CD4-positive, alpha-beta T cell (primary cell): Measurements from ENCODE around the gene NCK2. TPM values are rescaled to one million over a fixed set of nuclear protein-coding genes. Genes with fewer than 3 reads are reported as not detected.
A peak's percentile ranks its signal among the peaks of the same experiment; 100 is the strongest.

Source experiments
- ATAC-seq: fragments of 200-7000 bp; cut with Tn5 transposase; one replicate; pipeline ENCODE4 v1.10.0; 2022; ENCODE audit warnings: mild to moderate bottlenecking; ENCODE audit not compliant: poor library complexity
- CTCF ChIA-PET: fragments of 350-600 bp; sonication (Branson Sonifier 250); formaldehyde crosslinking; loops from one replicate; lab custom pipeline; 2021; ENCODE audit warnings: antibody characterized with exemption, inconsistent platforms; lab: Charles Lee
- POLR2A ChIA-PET: fragments of 350-600 bp; sonication (Branson Sonifier 250); formaldehyde crosslinking; loops from one replicate; lab custom pipeline; 2021; ENCODE audit warnings: antibody characterized with exemption, inconsistent platforms; lab: Charles Lee
- DNase-seq, 14 experiments: peaks; one replicate each; pipeline ENCODE4 v3.0.0-alpha.2; 2013 to 2020; ENCODE audit warnings: mixed read lengths in 2 of 14
- H3K27ac ChIP-seq, 2 donors: one replicate each; pipeline versions ENCODE4 v1.5.1 to v1.7.0; 2013; ENCODE audit warnings: low read length in 2 of 2, low read depth in 1 of 2, mild to moderate bottlenecking in 1 of 2
- H3K27me3 ChIP-seq, 2 experiments: 1 replicate in 1 of 2; 2 replicates in 1 of 2; pipeline versions ENCODE4 v1.6.1 to v1.7.0; 2013; ENCODE audit warnings: low read length in 2 of 2, control low read depth in 1 of 2, mild to moderate bottlenecking in 1 of 2, moderate library complexity in 1 of 2; ENCODE audit not compliant: insufficient read depth in 2 of 2, control insufficient read depth in 1 of 2
- H3K36me3 ChIP-seq: one replicate; pipeline ENCODE4 v1.6.1; 2013; ENCODE audit warnings: low read length, control low read depth; ENCODE audit not compliant: insufficient read depth
- H3K4me1 ChIP-seq: one replicate; pipeline ENCODE4 v1.6.1; 2013; ENCODE audit warnings: low read length, control low read depth; ENCODE audit not compliant: insufficient read depth
- H3K4me3 ChIP-seq: one replicate; pipeline ENCODE4 v1.5.1; 2013; ENCODE audit warnings: mild to moderate bottlenecking, low read length, moderate library complexity
- H3K9me3 ChIP-seq, 2 experiments: 1 replicate in 1 of 2; 2 replicates in 1 of 2; pipeline versions ENCODE4 v1.6.1 to v1.7.0; 2013; ENCODE audit warnings: low read length in 2 of 2, mild to moderate bottlenecking in 2 of 2, control low read depth in 1 of 2, moderate library complexity in 1 of 2; ENCODE audit not compliant: control insufficient read depth in 1 of 2, insufficient read depth in 1 of 2
- H3K27ac Mint-ChIP-seq: one replicate; pipeline ENCODE4 v1.8.0; 2020; ENCODE audit warnings: mixed read lengths
- H3K27me3 Mint-ChIP-seq: one replicate; pipeline ENCODE4 v1.8.0; 2021; ENCODE audit warnings: mixed read lengths
- H3K36me3 Mint-ChIP-seq: one replicate; pipeline ENCODE4 v1.8.0; 2021; ENCODE audit warnings: low read depth, mixed read lengths
- H3K4me1 Mint-ChIP-seq: one replicate; pipeline ENCODE4 v1.8.0; 2021; ENCODE audit warnings: low read depth, mixed read lengths
- H3K4me3 Mint-ChIP-seq: one replicate; pipeline ENCODE4 v1.8.0; 2020; ENCODE audit warnings: mild to moderate bottlenecking, mixed read lengths
- H3K9me3 Mint-ChIP-seq: one replicate; pipeline ENCODE4 v1.8.0; 2020; ENCODE audit warnings: mixed read lengths
- intact Hi-C, 2 experiments: fragments of 100-400 bp; cut with DNase I in 1 of 2; cut with micrococcal nuclease in 1 of 2; formaldehyde crosslinking; loops; one replicate each; pipeline versions ENCODE4 v1.15.1 to v1.9.0; 2023 to 2025; cut with DNase I, micrococcal nuclease
- total RNA-seq, 174 experiments: library from RNA in 2 of 174; stranded (reverse) in 2 of 174; gene quantifications; one replicate each; pipeline ENCODE4 v1.2.3 and lab custom pipeline; 2021 to 2026
- TF ChIP-seq, protein P1 (sequence below): fragments of 200-600 bp; IDR thresholded peaks from one replicate; pipeline ENCODE4 v1.8.0; 2022; ENCODE audit warnings: antibody characterized with exemption, mild to moderate bottlenecking

Gene NCK2
- total RNA-seq, 2 experiments from 2014 or later, result 92.1 to 92.3 TPM

DNA sequence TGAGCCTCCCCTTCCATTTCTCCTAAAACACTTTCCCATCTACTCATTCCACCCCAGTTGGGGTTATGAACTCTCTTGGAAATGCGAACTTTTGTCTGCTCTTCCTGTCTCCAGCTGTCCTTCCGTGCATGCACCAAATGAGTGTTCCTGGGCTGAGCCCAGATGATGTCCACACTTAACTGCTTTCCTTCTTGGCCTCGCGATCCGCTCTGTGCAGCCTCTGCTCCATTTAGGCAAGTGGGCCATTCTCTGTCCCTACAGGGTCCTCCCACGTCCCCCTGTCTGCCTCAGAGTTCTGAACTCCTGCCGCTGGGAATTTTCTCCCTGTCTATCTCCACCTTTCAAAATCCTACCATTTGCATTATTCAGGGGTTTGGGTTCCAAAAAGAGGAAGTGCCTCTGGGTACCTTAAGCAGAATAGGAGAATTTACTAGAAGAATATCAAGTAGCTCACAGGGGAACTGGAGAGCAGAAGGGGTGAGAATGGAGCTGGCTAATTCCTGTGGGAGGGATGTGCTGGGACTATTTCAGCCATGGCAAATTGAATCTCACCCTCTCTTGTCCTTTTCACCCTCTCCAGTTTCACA lies 4.7 kb upstream of the NCK2 start:
- TF ChIP-seq, protein P1, sequence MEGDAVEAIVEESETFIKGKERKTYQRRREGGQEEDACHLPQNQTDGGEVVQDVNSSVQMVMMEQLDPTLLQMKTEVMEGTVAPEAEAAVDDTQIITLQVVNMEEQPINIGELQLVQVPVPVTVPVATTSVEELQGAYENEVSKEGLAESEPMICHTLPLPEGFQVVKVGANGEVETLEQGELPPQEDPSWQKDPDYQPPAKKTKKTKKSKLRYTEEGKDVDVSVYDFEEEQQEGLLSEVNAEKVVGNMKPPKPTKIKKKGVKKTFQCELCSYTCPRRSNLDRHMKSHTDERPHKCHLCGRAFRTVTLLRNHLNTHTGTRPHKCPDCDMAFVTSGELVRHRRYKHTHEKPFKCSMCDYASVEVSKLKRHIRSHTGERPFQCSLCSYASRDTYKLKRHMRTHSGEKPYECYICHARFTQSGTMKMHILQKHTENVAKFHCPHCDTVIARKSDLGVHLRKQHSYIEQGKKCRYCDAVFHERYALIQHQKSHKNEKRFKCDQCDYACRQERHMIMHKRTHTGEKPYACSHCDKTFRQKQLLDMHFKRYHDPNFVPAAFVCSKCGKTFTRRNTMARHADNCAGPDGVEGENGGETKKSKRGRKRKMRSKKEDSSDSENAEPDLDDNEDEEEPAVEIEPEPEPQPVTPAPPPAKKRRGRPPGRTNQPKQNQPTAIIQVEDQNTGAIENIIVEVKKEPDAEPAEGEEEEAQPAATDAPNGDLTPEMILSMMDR, result no peak
- intact Hi-C loops, result loop anchor here (5.0 to 10.0 kb wide), 3 partner anchors 78 to 405 kb away; partner anchors contain the start of gene C2orf49 (in 1 of the 2)
- ChIA-PET POLR2A (interaction anchor here (0.6 to 3.5 kb wide), 6 partner anchors 15 to 420 kb away, joined by 3 to 37 read pairs (median 4); no protein-coding TSS in a partner anchor), CTCF (no interaction called here)
- Histone ChIP-seq H3K27ac (peak overlapping the region; percentile 60 to 86), H3K4me1 (peaks cover 71% of the 10 kb centered on the region), H3K27me3 (no peaks in the 10 kb centered on the region), H3K36me3 (no peaks in the 10 kb centered on the region), H3K4me3 (no peak overlapping the region), H3K9me3 (no peaks in the 10 kb centered on the region)
- Mint-ChIP-seq H3K4me1 (peaks cover 74% of the 10 kb centered on the region), H3K27ac (peak overlapping the region; percentile 96), H3K36me3 (peaks cover 9% of the 10 kb centered on the region), H3K4me3 (peak overlapping the region; percentile 79), H3K9me3 (no peaks in the 10 kb centered on the region), H3K27me3 (no peaks in the 10 kb centered on the region)
- no peak for DNase-seq
- no peak for ATAC-seq

DNA sequence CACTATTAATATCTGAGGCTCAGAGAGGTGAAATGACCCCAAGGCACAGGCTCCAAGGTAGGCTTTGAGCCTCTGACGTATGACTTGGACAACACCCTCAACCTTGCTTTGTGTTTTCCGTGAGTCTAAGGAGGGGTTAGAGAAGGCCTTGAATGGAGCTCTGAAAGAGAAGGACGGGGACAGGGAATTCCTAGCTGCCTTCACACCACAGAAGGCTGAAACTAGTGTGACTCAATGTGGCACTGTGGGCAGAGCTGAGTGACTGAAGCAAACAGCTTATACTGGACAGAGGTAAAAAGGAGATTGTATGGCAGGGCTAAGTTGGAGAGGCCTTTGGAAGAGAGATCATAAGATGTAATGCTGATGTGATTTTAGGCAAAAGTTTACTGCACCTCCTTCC lies 3.5 kb upstream of the NCK2 start:
- ChIA-PET CTCF (no interaction called here), POLR2A (interaction anchor here (0.7 to 3.5 kb wide), 2 partner anchors 14 to 22 kb away, joined by 3 to 37 read pairs; no protein-coding TSS in a partner anchor)
- intact Hi-C loops, result loop anchor here in 1 of 2 experiments (10.0 kb wide), 1 partner anchor 406 kb away; the partner anchor contains the start of gene C2orf49
- no peaks in the 10 kb centered on the region for H3K27me3 Mint-ChIP-seq
- peak overlapping the region in 1 of 2 donors; percentile 60 for H3K27ac ChIP-seq
- no peaks in the 10 kb centered on the region for H3K36me3 ChIP-seq
- H3K4me1 ChIP-seq, result peaks cover 63% of the 10 kb centered on the region
- no peaks in the 10 kb centered on the region for H3K9me3 ChIP-seq
- peak overlapping the region; percentile 17 for H3K4me3 Mint-ChIP-seq
- no peak overlapping the region for H3K4me3 ChIP-seq
- H3K27me3 ChIP-seq, result no peaks in the 10 kb centered on the region
- H3K36me3 Mint-ChIP-seq, result peaks cover 17% of the 10 kb centered on the region
- H3K9me3 Mint-ChIP-seq, result no peaks in the 10 kb centered on the region
- no peak for DNase-seq
- H3K4me1 Mint-ChIP-seq, result peaks cover 74% of the 10 kb centered on the region
- H3K27ac Mint-ChIP-seq, result peak overlapping the region; percentile 96
- TF ChIP-seq, protein P1, result no peak
- ATAC-seq, result no peak

DNA sequence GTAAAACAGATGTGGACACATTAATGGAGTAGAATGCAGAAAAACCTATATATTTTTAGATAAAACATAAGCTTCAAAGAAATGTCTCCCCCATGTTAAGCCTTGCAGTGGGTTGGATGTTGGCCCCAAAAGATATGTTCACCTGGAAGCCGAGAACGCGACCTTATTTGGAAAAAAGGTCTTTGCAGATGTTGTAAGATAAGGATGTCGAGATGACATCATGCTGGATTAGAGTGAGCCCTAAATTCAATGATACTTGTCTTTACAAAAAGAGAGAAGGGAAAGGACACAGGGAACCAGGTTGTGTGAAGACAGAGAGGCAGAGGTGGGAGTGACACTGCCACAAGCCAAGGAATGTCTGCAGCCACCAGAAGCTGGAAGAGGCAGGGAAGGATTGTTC lies 3.1 kb upstream of the NCK2 start:
- peak overlapping the region; percentile 66 for H3K4me3 Mint-ChIP-seq
- intact Hi-C loops, result loop anchor here in 1 of 2 experiments (10.0 kb wide), 1 partner anchor 407 kb away; the partner anchor contains the start of gene C2orf49
- CTCF ChIA-PET, result no interaction called here
- H3K9me3 Mint-ChIP-seq, result no peaks in the 10 kb centered on the region
- H3K4me1 Mint-ChIP-seq, result peaks cover 79% of the 10 kb centered on the region
- Histone ChIP-seq H3K4me1 (peaks cover 60% of the 10 kb centered on the region), H3K4me3 (no peak overlapping the region), H3K27me3 (no peaks in the 10 kb centered on the region), H3K9me3 (no peaks in the 10 kb centered on the region), H3K27ac (peak overlapping the region in 1 of 2 donors; percentile 60), H3K36me3 (no peaks in the 10 kb centered on the region)
- peaks cover 22% of the 10 kb centered on the region for H3K36me3 Mint-ChIP-seq
- ATAC-seq, result no peak
- H3K27ac Mint-ChIP-seq, result peak overlapping the region; percentile 96
- TF ChIP-seq, protein P1, result no peak
- POLR2A ChIA-PET, result interaction anchor here (0.7 kb wide), 1 partner anchor 22 kb away, joined by 3 read pairs; no protein-coding TSS in a partner anchor
- no peak for DNase-seq
- H3K27me3 Mint-ChIP-seq, result no peaks in the 10 kb centered on the region
